Naive thymus-derived CD4-positive, alpha-beta T cell (primary cell): ENCODE results near the gene PGA5. TPM values are rescaled to one million over a fixed set of nuclear protein-coding genes. Genes with fewer than 3 reads are reported as not detected.
A peak's percentile ranks its signal among the peaks of the same experiment; 100 is the strongest.

ENCODE experiments used
- ATAC-seq: fragments of 150-1000 bp; cut with Tn5 transposase; 2 replicates; pipeline ENCODE4 v1.10.0; 2021; ENCODE audit warnings: mild to moderate bottlenecking, moderate library complexity
- CTCF ChIA-PET: fragments of 350-600 bp; sonication (Branson Sonifier 250); formaldehyde crosslinking; loops from one replicate; lab custom pipeline; 2021; ENCODE audit warnings: antibody characterized with exemption; lab: Charles Lee
- POLR2A ChIA-PET: fragments of 350-600 bp; sonication (Branson Sonifier 250); formaldehyde crosslinking; loops from one replicate; lab custom pipeline; 2021; ENCODE audit warnings: antibody characterized with exemption, inconsistent platforms; lab: Charles Lee
- DNase-seq, 9 donors: peaks; one replicate each; pipeline versions ENCODE4 v3.0.0 to v3.0.0-alpha.2; 2020 to 2022; ENCODE audit warnings: mixed read lengths in 1 of 9
- H3K27ac ChIP-seq: one replicate; pipeline ENCODE4 v1.7.0; 2013; ENCODE audit warnings: mild to moderate bottlenecking, low read depth, low read length, moderate library complexity
- H3K27me3 ChIP-seq, 2 donors: one replicate each; pipeline ENCODE4 v1.7.0; 2013; ENCODE audit warnings: low read length in 2 of 2, mild to moderate bottlenecking in 2 of 2, moderate library complexity in 2 of 2; ENCODE audit not compliant: control insufficient read depth in 2 of 2, insufficient read depth in 2 of 2
- H3K36me3 ChIP-seq, 3 experiments: 1 replicate in 2 of 3; 2 replicates in 1 of 3; pipeline ENCODE4 v1.7.0; 2013; ENCODE audit warnings: low read length in 3 of 3, mild to moderate bottlenecking in 3 of 3, moderate library complexity in 1 of 3; ENCODE audit not compliant: insufficient read depth in 3 of 3, control insufficient read depth in 2 of 3
- H3K4me1 ChIP-seq, 2 donors: one replicate each; pipeline ENCODE4 v1.7.0; 2013; ENCODE audit warnings: low read length in 2 of 2, mild to moderate bottlenecking in 2 of 2, moderate library complexity in 1 of 2; ENCODE audit not compliant: control insufficient read depth in 2 of 2, insufficient read depth in 2 of 2
- H3K4me3 ChIP-seq: 2 replicates; pipeline ENCODE4 v1.7.0; 2013; ENCODE audit warnings: mild to moderate bottlenecking, low read length
- H3K9me3 ChIP-seq, 3 experiments: 1 replicate in 2 of 3; 2 replicates in 1 of 3; pipeline ENCODE4 v1.7.0; 2013; ENCODE audit warnings: low read length in 3 of 3; ENCODE audit not compliant: control insufficient read depth in 2 of 3
- H3K27ac Mint-ChIP-seq, 9 donors: one replicate each; pipeline ENCODE4 v1.8.0; 2020 to 2022; ENCODE audit warnings: mixed read lengths in 9 of 9, mild to moderate bottlenecking in 8 of 9, moderate library complexity in 5 of 9, inconsistent platforms in 2 of 9
- H3K27me3 Mint-ChIP-seq, 5 donors: one replicate each; pipeline ENCODE4 v1.8.0; 2021 to 2022; ENCODE audit warnings: mixed read lengths in 5 of 5, mild to moderate bottlenecking in 1 of 5
- H3K36me3 Mint-ChIP-seq, 5 donors: one replicate each; pipeline ENCODE4 v1.8.0; 2020 to 2022; ENCODE audit warnings: mixed read lengths in 5 of 5, mild to moderate bottlenecking in 3 of 5, inconsistent platforms in 1 of 5
- H3K4me1 Mint-ChIP-seq, 7 donors: one replicate each; pipeline ENCODE4 v1.8.0; 2020 to 2022; ENCODE audit warnings: mixed read lengths in 7 of 7, mild to moderate bottlenecking in 3 of 7, inconsistent platforms in 1 of 7
- H3K4me3 Mint-ChIP-seq, 10 donors: one replicate each; pipeline ENCODE4 v1.8.0; 2020 to 2022; ENCODE audit warnings: mild to moderate bottlenecking in 10 of 10, mixed read lengths in 10 of 10, moderate library complexity in 6 of 10, inconsistent platforms in 2 of 10
- H3K9me3 Mint-ChIP-seq, 11 donors: one replicate each; pipeline ENCODE4 v1.8.0; 2020 to 2022; ENCODE audit warnings: mixed read lengths in 11 of 11, mild to moderate bottlenecking in 4 of 11, inconsistent platforms in 1 of 11, moderate library complexity in 1 of 11
- intact Hi-C, 2 donors: fragments of 100-400 bp; cut with micrococcal nuclease; formaldehyde crosslinking; loops; one replicate each; pipeline ENCODE4 v1.15.1; 2023
- polyA plus RNA-seq, 2 donors: library from polyadenylated mRNA; unstranded; fragments of 300-500 nt; fragmentation: Illumina TruSeq; gene quantifications; one replicate each; pipeline ENCODE4 v1.2.3, GENCODE V29; 2021
- total RNA-seq, 6 experiments: library from RNA in 5 of 6; stranded (reverse) in 5 of 6; gene quantifications; 1 replicate in 5 of 6; 2 replicates in 1 of 6; pipeline ENCODE4 v1.2.3 and lab custom pipeline; 2021 to 2026

PGA5 gene
- total and polyA plus RNA-seq, 7 experiments from 2014 or later: not detected

GRCh38 chr11:61297341-61297740 is 56.4 kb downstream of the PGA5 start:
- intact Hi-C loops: loop anchor here in 1 of 2 donors (5.0 kb wide), 1 partner anchor 35 kb away; the partner anchor contains the start of genes DDB1 and TKFC

GRCh38 chr11:61297746-61298145 is 56.8 kb downstream of the PGA5 start:
- intact Hi-C loops: loop anchor here in 1 of 2 donors (5.0 kb wide), 1 partner anchor 35 kb away; the partner anchor contains the start of genes DDB1 and TKFC
- Mint-ChIP-seq H3K27me3 (peaks cover 0 to 12% (median 4%) of the 10 kb centered on the region in 5 donors), H3K9me3 (peaks cover 0 to 4% (median 0%) of the 10 kb centered on the region in 11 donors), H3K4me3 (peak overlapping the region in 4 of 10 donors; percentile 1 to 58 (median 29)), H3K27ac (peak overlapping the region in 3 of 9 donors; percentile 1 to 20 (median 1)), H3K36me3 (peaks cover 5 to 40% (median 27%) of the 10 kb centered on the region in 5 donors), H3K4me1 (peaks cover 18 to 43% (median 39%) of the 10 kb centered on the region in 7 donors)
- peaks cover 12 to 44% (median 13%) of the 10 kb centered on the region in 3 experiments for H3K36me3 ChIP-seq
- H3K4me1 ChIP-seq: no peaks in the 10 kb centered on the region
- ChIA-PET POLR2A (no interaction called here), CTCF (no interaction called here)
- DNase-seq: no peak
- no peak overlapping the region for H3K27ac ChIP-seq
- no peak overlapping the region for H3K4me3 ChIP-seq
- no peaks in the 10 kb centered on the region for H3K27me3 ChIP-seq
- no peaks in the 10 kb centered on the region for H3K9me3 ChIP-seq
- no peak for ATAC-seq

More at GRCh38 chr11:61297341-61297740, 56.4 kb downstream of the PGA5 start:
- ChIA-PET CTCF (no interaction called here), POLR2A (no interaction called here)
- Histone ChIP-seq H3K9me3 (no peaks in the 10 kb centered on the region), H3K27ac (no peak overlapping the region), H3K4me3 (no peak overlapping the region), H3K27me3 (no peaks in the 10 kb centered on the region), H3K4me1 (no peaks in the 10 kb centered on the region), H3K36me3 (peaks cover 9 to 40% (median 9%) of the 10 kb centered on the region in 3 experiments)
- Mint-ChIP-seq H3K27me3 (peaks cover 0 to 16% (median 7%) of the 10 kb centered on the region in 5 donors), H3K4me1 (peaks cover 18 to 44% (median 39%) of the 10 kb centered on the region in 7 donors), H3K27ac (peak overlapping the region in 2 of 9 donors; percentile 1 to 20), H3K4me3 (peak overlapping the region in 7 of 10 donors; percentile 1 to 58 (median 22)), H3K9me3 (peaks cover 0 to 4% (median 0%) of the 10 kb centered on the region in 11 donors), H3K36me3 (peaks cover 5 to 36% (median 25%) of the 10 kb centered on the region in 5 donors)
- ATAC-seq (no peak), DNase-seq (no peak)

GRCh38 chr11:61298663-61299244 is 57.8 kb downstream of the PGA5 start:
- peak overlapping the region in 5 of 9 donors; percentile 19 to 74 (median 46) for H3K27ac Mint-ChIP-seq
- intact Hi-C loops: loop anchor here in 1 of 2 donors (5.0 kb wide), 1 partner anchor 34 kb away; the partner anchor contains the start of genes DDB1 and TKFC
- no peaks in the 10 kb centered on the region for H3K9me3 ChIP-seq
- ATAC-seq (no peak), DNase-seq (no peak)
- no peaks in the 10 kb centered on the region for H3K4me1 ChIP-seq
- H3K9me3 Mint-ChIP-seq: peaks cover 0 to 4% (median 0%) of the 10 kb centered on the region in 11 donors
- no peaks in the 10 kb centered on the region for H3K27me3 ChIP-seq
- H3K27me3 Mint-ChIP-seq: peaks cover 0 to 5% (median 2%) of the 10 kb centered on the region in 5 donors
- H3K36me3 ChIP-seq: peaks cover 14 to 54% (median 16%) of the 10 kb centered on the region in 3 experiments
- no peak overlapping the region for H3K4me3 ChIP-seq
- ChIA-PET CTCF (no interaction called here), POLR2A (no interaction called here)
- peaks cover 5 to 45% (median 27%) of the 10 kb centered on the region in 5 donors for H3K36me3 Mint-ChIP-seq
- peaks cover 15 to 37% (median 35%) of the 10 kb centered on the region in 7 donors for H3K4me1 Mint-ChIP-seq
- peak overlapping the region in 2 of 10 donors; percentile 6 to 36 for H3K4me3 Mint-ChIP-seq
- peak overlapping the region; percentile 6 for H3K27ac ChIP-seq

Other genes with a start within 250 kb of the PGA5 start
- gene CD5, start 138.7 kb upstream of the PGA5 start, total RNA-seq: 100 to 1,000 TPM; 180 to 399 (median 224) TPM
- 100 to 1,000 TPM; 217 to 371 TPM for gene CD5, start 138.7 kb upstream of the PGA5 start, polyA plus RNA-seq
- 10 to 100 TPM in 1 of 5 experiments, 1 to 10 TPM in 4; 4.1 to 12.0 (median 7.9) TPM for gene VPS37C, start 79.7 kb upstream of the PGA5 start, total RNA-seq
- under 1 TPM; 0.31 to 0.82 TPM for gene VPS37C, start 79.7 kb upstream of the PGA5 start, polyA plus RNA-seq
- gene PGA3, start 37.7 kb upstream of the PGA5 start, total RNA-seq: under 1 TPM in 1 of 5 experiments, not detected in 4; 0.83 TPM
- gene PGA3, start 37.7 kb upstream of the PGA5 start, polyA plus RNA-seq: not detected
- 1 to 10 TPM in 1 of 5 experiments, not detected in 4; 1.9 TPM for gene PGA4, start 18.8 kb upstream of the PGA5 start, total RNA-seq
- not detected for gene PGA4, start 18.8 kb upstream of the PGA5 start, polyA plus RNA-seq
- gene VWCE, start 54.1 kb downstream of the PGA5 start, total RNA-seq: 1 to 10 TPM in 1 of 5 experiments, under 1 TPM in 4; 0.16 to 3.8 (median 0.49) TPM
- not detected for gene VWCE, start 54.1 kb downstream of the PGA5 start, polyA plus RNA-seq
- 100 to 1,000 TPM; 153 to 213 (median 160) TPM for gene DDB1, start 91.9 kb downstream of the PGA5 start, total RNA-seq
- 100 to 1,000 TPM; 113 to 125 TPM for gene DDB1, start 91.9 kb downstream of the PGA5 start, polyA plus RNA-seq
- 10 to 100 TPM; 36.9 to 59.9 (median 43.3) TPM for gene TKFC, start 92.1 kb downstream of the PGA5 start, total RNA-seq
- 10 to 100 TPM; 24.6 to 30.0 TPM for gene TKFC, start 92.1 kb downstream of the PGA5 start, polyA plus RNA-seq
- gene CYB561A3, start 120.7 kb downstream of the PGA5 start, total RNA-seq: 10 to 100 TPM; 37.9 to 47.6 (median 44.2) TPM
- gene CYB561A3, start 120.7 kb downstream of the PGA5 start, polyA plus RNA-seq: 10 to 100 TPM; 62.7 to 73.8 TPM
- gene TMEM138, start 121.2 kb downstream of the PGA5 start, total RNA-seq: 10 to 100 TPM; 54.6 to 65.1 (median 59.9) TPM
- gene TMEM138, start 121.2 kb downstream of the PGA5 start, polyA plus RNA-seq: 10 to 100 TPM; 42.9 to 49.3 TPM
- gene TMEM216, start 151.4 kb downstream of the PGA5 start, total RNA-seq: 10 to 100 TPM in 2 of 5 experiments, 1 to 10 TPM in 3; 4.7 to 17.2 (median 9.2) TPM
- gene TMEM216, start 151.4 kb downstream of the PGA5 start, polyA plus RNA-seq: 10 to 100 TPM; 34.7 to 35.8 TPM
- 100 to 1,000 TPM in 4 of 5 experiments, 10 to 100 TPM in 1; 96.0 to 174 (median 113) TPM for gene CPSF7, start 188.8 kb downstream of the PGA5 start, total RNA-seq
- 10 to 100 TPM; 27.5 to 35.3 TPM for gene CPSF7, start 188.8 kb downstream of the PGA5 start, polyA plus RNA-seq
- 10 to 100 TPM; 36.1 to 56.6 (median 48.2) TPM for gene SDHAF2, start 188.9 kb downstream of the PGA5 start, total RNA-seq
- 100 to 1,000 TPM; 100 to 116 TPM for gene SDHAF2, start 188.9 kb downstream of the PGA5 start, polyA plus RNA-seq